Activated B cell treated with CpG ODN at 0.5 μM for 24 hours (primary cell): ENCODE results near the gene SNRNP27. TPM values are rescaled to one million over a fixed set of nuclear protein-coding genes. Genes with fewer than 3 reads are reported as not detected.

ENCODE experiments used
- ATAC-seq: fragments of 200-7000 bp; cut with Tn5 transposase; one replicate; pipeline ENCODE4 v1.10.0; 2021; ENCODE audit warnings: low read depth, mild to moderate bottlenecking, moderate library complexity
- CTCF ChIA-PET: fragments of 350-600 bp; sonication (Branson Sonifier 250); formaldehyde crosslinking; loops from one replicate; lab custom pipeline; 2021; ENCODE audit warnings: antibody characterized with exemption; lab: Charles Lee
- POLR2A ChIA-PET: fragments of 350-600 bp; sonication (Branson Sonifier 250); formaldehyde crosslinking; loops from one replicate; lab custom pipeline; 2021; ENCODE audit warnings: antibody characterized with exemption; lab: Charles Lee
- DNase-seq: peaks from one replicate; pipeline ENCODE4 v3.0.0; 2022
- H3K27ac Mint-ChIP-seq: one replicate; pipeline ENCODE4 v1.8.0; 2020; ENCODE audit warnings: mixed read lengths
- H3K27me3 Mint-ChIP-seq: one replicate; pipeline ENCODE4 v1.8.0; 2021; ENCODE audit warnings: mixed read lengths
- H3K36me3 Mint-ChIP-seq: one replicate; pipeline ENCODE4 v1.8.0; 2021; ENCODE audit warnings: low read depth, mixed read lengths
- H3K4me1 Mint-ChIP-seq: one replicate; pipeline ENCODE4 v1.8.0; 2021; ENCODE audit warnings: mixed read lengths
- H3K4me3 Mint-ChIP-seq: one replicate; pipeline ENCODE4 v1.8.0; 2020; ENCODE audit warnings: mild to moderate bottlenecking, mixed read lengths
- H3K9me3 Mint-ChIP-seq: one replicate; pipeline ENCODE4 v1.8.0; 2020; ENCODE audit warnings: mixed read lengths
- intact Hi-C: fragments of 100-400 bp; cut with micrococcal nuclease; formaldehyde crosslinking; loops from one replicate; pipeline ENCODE4 v1.15.1; 2024
- total RNA-seq: library from RNA; stranded (reverse); gene quantifications from 2 replicates; pipeline ENCODE4 v1.2.3, GENCODE V29; 2022
- TF ChIP-seq, protein P1 (sequence below): fragments of 200-600 bp; IDR thresholded peaks from one replicate; pipeline ENCODE4 v1.8.0; 2022; ENCODE audit warnings: antibody characterized with exemption, mild to moderate bottlenecking

The SNRNP27 gene
- total RNA-seq, 1 donor from 2014 or later, result 49.1 TPM

DNA sequence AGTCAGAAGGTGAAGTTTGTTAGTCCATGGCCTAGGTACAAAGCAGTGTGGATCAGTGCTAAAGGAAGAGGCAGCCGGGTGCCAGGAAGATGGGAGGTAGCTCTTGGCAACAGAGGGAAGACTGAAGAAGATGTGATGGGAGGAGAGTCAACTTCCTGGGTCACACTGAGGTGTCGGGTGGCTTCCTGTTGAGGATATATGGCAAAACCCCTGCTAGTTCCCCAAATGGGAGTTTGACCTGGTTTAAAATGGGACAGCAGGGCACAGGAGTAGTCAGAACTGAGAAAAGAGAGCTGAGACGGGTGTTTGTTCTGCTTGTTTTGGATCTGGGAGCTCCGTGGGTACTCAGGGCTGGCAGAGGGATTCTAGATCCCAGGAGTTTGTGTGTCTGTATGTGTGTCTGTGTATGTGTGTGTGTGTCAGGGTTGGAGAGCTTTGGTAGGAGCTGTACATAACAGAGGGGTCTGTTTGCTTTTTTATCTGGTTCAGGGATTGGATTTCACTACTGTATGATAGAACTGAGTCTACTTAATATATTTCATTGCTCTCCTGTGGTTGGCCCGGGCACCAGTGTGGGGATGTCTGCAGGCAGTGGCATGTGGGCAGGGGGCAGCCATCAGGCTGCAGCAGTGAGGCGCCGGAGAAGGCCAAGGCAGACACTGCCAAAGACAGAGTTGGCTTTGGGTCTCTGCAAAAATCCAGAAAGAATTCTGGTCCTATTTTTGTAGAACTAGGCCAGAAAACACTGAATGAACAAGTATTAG lies 38.3 kb downstream of the SNRNP27 start:
- ChIA-PET CTCF (no interaction called here), POLR2A (interaction anchor here (0.5 kb wide), 1 partner anchor 191 kb away, joined by 3 read pairs; no protein-coding TSS in a partner anchor)
- Mint-ChIP-seq H3K4me3 (no peak overlapping the region), H3K4me1 (peaks cover 10% of the 10 kb centered on the region), H3K36me3 (peaks cover 51% of the 10 kb centered on the region), H3K9me3 (no peaks in the 10 kb centered on the region), H3K27ac (no peak overlapping the region), H3K27me3 (no peaks in the 10 kb centered on the region)
- ATAC-seq (no peak), DNase-seq (no peak)
- intact Hi-C loops, result no loop called here
- TF ChIP-seq, protein P1, sequence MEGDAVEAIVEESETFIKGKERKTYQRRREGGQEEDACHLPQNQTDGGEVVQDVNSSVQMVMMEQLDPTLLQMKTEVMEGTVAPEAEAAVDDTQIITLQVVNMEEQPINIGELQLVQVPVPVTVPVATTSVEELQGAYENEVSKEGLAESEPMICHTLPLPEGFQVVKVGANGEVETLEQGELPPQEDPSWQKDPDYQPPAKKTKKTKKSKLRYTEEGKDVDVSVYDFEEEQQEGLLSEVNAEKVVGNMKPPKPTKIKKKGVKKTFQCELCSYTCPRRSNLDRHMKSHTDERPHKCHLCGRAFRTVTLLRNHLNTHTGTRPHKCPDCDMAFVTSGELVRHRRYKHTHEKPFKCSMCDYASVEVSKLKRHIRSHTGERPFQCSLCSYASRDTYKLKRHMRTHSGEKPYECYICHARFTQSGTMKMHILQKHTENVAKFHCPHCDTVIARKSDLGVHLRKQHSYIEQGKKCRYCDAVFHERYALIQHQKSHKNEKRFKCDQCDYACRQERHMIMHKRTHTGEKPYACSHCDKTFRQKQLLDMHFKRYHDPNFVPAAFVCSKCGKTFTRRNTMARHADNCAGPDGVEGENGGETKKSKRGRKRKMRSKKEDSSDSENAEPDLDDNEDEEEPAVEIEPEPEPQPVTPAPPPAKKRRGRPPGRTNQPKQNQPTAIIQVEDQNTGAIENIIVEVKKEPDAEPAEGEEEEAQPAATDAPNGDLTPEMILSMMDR, result no peak

DNA sequence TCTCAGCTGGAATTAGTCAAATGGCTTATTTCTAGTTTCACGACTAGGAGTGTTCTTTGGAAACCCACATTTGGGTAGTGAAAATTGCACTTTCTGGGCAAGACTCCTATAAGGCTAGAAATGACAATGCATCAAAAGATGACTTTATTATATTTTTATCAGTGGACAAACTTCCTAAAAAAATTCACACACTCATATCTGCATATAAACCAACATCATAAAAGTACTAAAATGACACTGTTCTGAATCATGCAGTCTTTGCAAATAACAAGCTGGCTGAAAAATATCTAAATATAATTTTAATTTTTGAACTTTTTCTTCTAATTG lies 38.8 kb downstream of the SNRNP27 start:
- ATAC-seq (no peak), DNase-seq (no peak)
- Mint-ChIP-seq H3K4me3 (no peak overlapping the region), H3K9me3 (no peaks in the 10 kb centered on the region), H3K36me3 (peaks cover 53% of the 10 kb centered on the region), H3K27ac (no peak overlapping the region), H3K27me3 (no peaks in the 10 kb centered on the region), H3K4me1 (peaks cover 10% of the 10 kb centered on the region)
- TF ChIP-seq, protein P1, result no peak
- intact Hi-C loops, result no loop called here
- ChIA-PET POLR2A (interaction anchor here (1.2 kb wide), 1 partner anchor 209 kb away, joined by 5 read pairs; no protein-coding TSS in a partner anchor), CTCF (no interaction called here)

DNA sequence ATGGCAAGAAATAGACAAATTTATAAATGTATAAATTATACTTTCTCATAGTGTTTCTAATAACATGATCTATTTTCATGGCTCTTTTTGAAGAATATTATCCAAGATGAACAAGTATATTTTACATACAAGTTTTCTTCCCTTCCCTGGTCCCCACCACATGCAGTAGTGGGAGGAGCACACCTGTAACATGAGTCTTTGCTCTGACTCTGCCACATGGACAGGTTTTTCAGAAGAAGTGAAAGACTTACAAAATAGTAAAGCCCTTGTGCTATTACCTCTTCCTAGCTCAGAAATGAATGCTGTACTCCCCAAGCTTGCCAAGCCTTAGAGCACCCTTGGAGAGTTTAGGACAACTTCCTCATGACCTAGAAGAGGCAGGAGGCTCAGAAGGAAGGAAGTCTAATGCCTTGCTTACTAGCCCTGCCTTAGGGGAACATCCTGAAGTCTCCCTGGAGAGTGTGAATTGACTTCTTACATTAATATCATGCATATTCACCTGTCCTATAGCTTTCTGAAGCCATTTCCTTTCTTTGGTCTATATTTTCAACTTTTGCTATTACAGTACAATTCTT lies 39.6 kb downstream of the SNRNP27 start:
- ChIA-PET POLR2A (interaction anchor here (1.2 kb wide), 1 partner anchor 209 kb away, joined by 5 read pairs; no protein-coding TSS in a partner anchor), CTCF (no interaction called here)
- Mint-ChIP-seq H3K4me1 (peaks cover 10% of the 10 kb centered on the region), H3K36me3 (peaks cover 57% of the 10 kb centered on the region), H3K9me3 (no peaks in the 10 kb centered on the region), H3K27me3 (no peaks in the 10 kb centered on the region), H3K4me3 (no peak overlapping the region), H3K27ac (no peak overlapping the region)
- DNase-seq (no peak), ATAC-seq (no peak)
- TF ChIP-seq, protein P1, result no peak
- intact Hi-C loops, result no loop called here

DNA sequence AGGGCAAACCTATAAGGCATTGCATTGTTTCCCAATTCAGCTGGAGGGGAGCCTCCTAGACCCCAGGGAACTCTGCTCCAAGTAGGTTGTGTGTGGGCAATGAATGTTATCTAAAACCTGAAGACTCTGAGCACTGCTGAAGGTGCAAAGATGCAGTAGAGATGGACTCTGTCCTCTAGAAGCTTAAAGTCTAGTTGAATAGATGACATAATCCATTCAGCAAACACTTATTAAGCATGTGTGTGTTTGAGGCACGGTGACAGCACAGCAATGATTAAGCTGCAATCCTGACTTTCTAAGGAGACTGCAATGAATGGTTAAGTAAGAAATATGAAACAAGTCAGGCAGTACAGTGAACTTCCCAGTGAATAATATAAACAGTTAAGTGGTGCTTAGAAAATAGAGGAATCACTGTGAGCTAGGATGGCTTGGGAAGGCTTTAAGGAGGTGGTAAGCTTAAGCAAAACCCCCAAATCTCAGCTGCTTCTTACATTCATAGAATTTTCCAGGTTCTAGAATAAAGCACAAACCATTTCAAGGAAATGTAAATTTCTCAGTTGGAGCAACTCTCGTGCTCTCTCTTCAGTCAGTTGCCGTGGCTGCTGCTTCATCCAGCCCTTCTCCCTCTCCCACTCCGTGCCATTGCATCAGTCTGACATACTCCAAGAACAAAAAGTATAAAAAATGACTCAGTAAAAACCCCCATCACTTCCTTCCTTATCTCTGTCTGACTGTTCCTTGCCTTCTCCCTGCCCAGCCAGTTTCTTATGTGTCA lies 40.3 kb downstream of the SNRNP27 start:
- H3K4me1 Mint-ChIP-seq, result peaks cover 10% of the 10 kb centered on the region
- H3K36me3 Mint-ChIP-seq, result peaks cover 61% of the 10 kb centered on the region
- DNase-seq (no peak), ATAC-seq (no peak)
- intact Hi-C loops, result no loop called here
- H3K27ac Mint-ChIP-seq, result no peak overlapping the region
- no peaks in the 10 kb centered on the region for H3K27me3 Mint-ChIP-seq
- ChIA-PET CTCF (no interaction called here), POLR2A (interaction anchor here (0.6 kb wide), 1 partner anchor 211 kb away, joined by 3 read pairs; no protein-coding TSS in a partner anchor)
- TF ChIP-seq, protein P1, result no peak
- no peak overlapping the region for H3K4me3 Mint-ChIP-seq
- H3K9me3 Mint-ChIP-seq, result no peaks in the 10 kb centered on the region

DNA sequence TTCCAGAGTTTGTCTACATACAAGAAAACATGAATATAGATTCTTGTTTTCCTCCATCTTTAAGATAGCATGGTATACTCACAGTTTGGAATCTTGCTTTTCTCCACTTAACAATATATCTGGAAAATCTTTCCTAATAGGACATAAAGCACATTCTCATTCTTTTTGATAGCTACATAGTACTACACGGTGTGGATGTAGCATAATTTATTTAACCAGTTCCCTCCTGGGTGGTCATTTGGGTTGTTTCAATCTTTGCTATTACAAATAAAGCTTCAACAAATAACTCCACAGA lies 40.8 kb downstream of the SNRNP27 start:
- ATAC-seq (no peak), DNase-seq (no peak)
- Mint-ChIP-seq H3K27ac (no peak overlapping the region), H3K36me3 (peaks cover 62% of the 10 kb centered on the region), H3K27me3 (no peaks in the 10 kb centered on the region), H3K4me3 (no peak overlapping the region), H3K9me3 (no peaks in the 10 kb centered on the region), H3K4me1 (peaks cover 10% of the 10 kb centered on the region)
- TF ChIP-seq, protein P1, result no peak
- ChIA-PET POLR2A (interaction anchor here (0.6 kb wide), 1 partner anchor 210 kb away, joined by 3 read pairs; no protein-coding TSS in a partner anchor), CTCF (no interaction called here)
- intact Hi-C loops, result no loop called here
